Liver (tissue), 9 donors: ENCODE results near the gene CTU2. TPM values are rescaled to one million over a fixed set of nuclear protein-coding genes. Genes with fewer than 3 reads are reported as not detected.

Experiments
- DNase-seq: peaks from one replicate; pipeline ENCODE4 v3.0.0-alpha.2; 2017; ENCODE audit warnings: low spot score
- H3K27ac ChIP-seq, 2 donors: one replicate each; pipeline ENCODE4 v1.7.0; 2013; ENCODE audit warnings: inconsistent platforms in 2 of 2, low read length in 2 of 2, control low read depth in 1 of 2, low read depth in 1 of 2, mild to moderate bottlenecking in 1 of 2
- H3K27me3 ChIP-seq, 4 donors: one replicate each; pipeline versions ENCODE4 v1.6.1 to v1.7.0; 2013; ENCODE audit warnings: low read length in 3 of 4, inconsistent platforms in 1 of 4, mild to moderate bottlenecking in 1 of 4, moderate library complexity in 1 of 4; ENCODE audit not compliant: control insufficient read depth in 4 of 4, insufficient read depth in 4 of 4
- H3K36me3 ChIP-seq, 4 donors: one replicate each; pipeline versions ENCODE4 v1.6.1 to v1.7.0; 2013; ENCODE audit warnings: low read length in 3 of 4, mild to moderate bottlenecking in 3 of 4, low read depth in 1 of 4, moderate library complexity in 1 of 4; ENCODE audit not compliant: control insufficient read depth in 4 of 4, insufficient read depth in 3 of 4
- H3K4me1 ChIP-seq, 4 donors: one replicate each; pipeline versions ENCODE4 v1.6.1 to v1.7.0; 2013; ENCODE audit warnings: low read length in 3 of 4, mild to moderate bottlenecking in 3 of 4, moderate library complexity in 1 of 4; ENCODE audit not compliant: control insufficient read depth in 4 of 4, insufficient read depth in 4 of 4
- H3K4me3 ChIP-seq, 3 donors: one replicate each; pipeline versions ENCODE4 v1.6.1 to v1.7.0; 2013; ENCODE audit warnings: low read length in 3 of 3, control low read depth in 1 of 3, low read depth in 1 of 3, mild to moderate bottlenecking in 1 of 3
- H3K9ac ChIP-seq, 2 donors: one replicate each; pipeline ENCODE4 v1.7.0; 2013; ENCODE audit warnings: low read length in 2 of 2, mild to moderate bottlenecking in 2 of 2, moderate library complexity in 2 of 2, control low read depth in 1 of 2, low read depth in 1 of 2
- H3K9me3 ChIP-seq, 4 donors: one replicate each; pipeline versions ENCODE4 v1.6.1 to v1.7.0; 2013; ENCODE audit warnings: low read length in 3 of 4; ENCODE audit not compliant: control insufficient read depth in 4 of 4
- ATF3 ChIP-seq: IDR thresholded peaks from 2 replicates; pipeline ENCODE4 v1.6.1; 2016; ENCODE audit warnings: antibody characterized with exemption
- HNF4A ChIP-seq, 2 donors: conservative IDR thresholded peaks; 2 replicates each; pipeline ENCODE4 v1.6.1; 2016; ENCODE audit warnings: antibody characterized with exemption in 2 of 2, mild to moderate bottlenecking in 2 of 2
- MAX ChIP-seq: IDR thresholded peaks from 2 replicates; pipeline ENCODE4 v1.6.1; 2016; ENCODE audit warnings: antibody characterized with exemption
- RAD21 ChIP-seq, 2 donors: IDR thresholded peaks; 2 replicates each; pipeline ENCODE4 v1.6.1; 2016; ENCODE audit warnings: antibody characterized with exemption in 2 of 2, mild to moderate bottlenecking in 2 of 2
- REST ChIP-seq: IDR thresholded peaks from 2 replicates; pipeline ENCODE4 v1.6.1; 2016; ENCODE audit warnings: antibody characterized with exemption, mild to moderate bottlenecking
- SP1 ChIP-seq: IDR thresholded peaks from 2 replicates; pipeline ENCODE4 v1.6.1; 2018; ENCODE audit warnings: antibody characterized with exemption, mild to moderate bottlenecking
- WGBS: extraction: QIAGEN DNeasy Blood & Tissue Kit; methylation state at CpG from one replicate; pipeline ENCODE4 v1.1.7; 2013; 5-methylcytosine and 5-hydroxymethylcytosine counted together
- polyA plus RNA-seq, 2 donors: library from polyadenylated mRNA; stranded (reverse) in 1 of 2; unstranded in 1 of 2; fragments of 200-250 nt in 1 of 2; fragments of >200 nt in 1 of 2; fragmentation: Nextera tagmentation in 1 of 2; extraction: Ambion mirVana in 1 of 2; gene quantifications; one replicate each; pipeline versions ENCODE4 v1.2.1 to v1.2.3, GENCODE V29; 2013 to 2015
- total RNA-seq, 2 donors: library from RNA; depleted of rRNA; stranded (reverse); fragments of >200 nt; gene quantifications; one replicate each; pipeline ENCODE4 v1.2.3, GENCODE V29; 2014
- donor health status: healthy.
- donor health status: healthy.
- donor health status: healthy.
- donor health status: healthy.
- donor health status: healthy.

Gene CTU2
- total and polyA plus RNA-seq, 4 donors = 7.0 to 8.5 (median 7.4) TPM

- Histone ChIP-seq H3K36me3 (peaks cover 0 to 19% (median 11%) of the 10 kb centered on the region in 4 donors), H3K4me3 (no peak overlapping the region), H3K9me3 (no peaks in the 10 kb centered on the region), H3K27ac (no peak overlapping the region), H3K4me1 (peaks cover 0 to 17% (median 7%) of the 10 kb centered on the region in 4 donors), H3K9ac (no peak overlapping the region), H3K27me3 (no peaks in the 10 kb centered on the region)
- 94% methylated on average over 12 of the region's 12 CpGs for WGBS
- DNase-seq = no peak
- TF ChIP-seq HNF4A (conservative IDR thresholded peaks at IDR 0.05) = no peak
- no peak for TF ChIP-seq SP1
- TF ChIP-seq MAX = no peak
- no peak for TF ChIP-seq ATF3
- no peak for TF ChIP-seq REST
These were observed 34.4 kb downstream of the CTU2 start for GRCh38 chr16:88740727-88741055.

GRCh38 chr16:88741368-88741767 lies 35.1 kb downstream of the CTU2 start:
- DNase-seq = no peak
- no peak overlapping the region for H3K27ac ChIP-seq
- no peaks in the 10 kb centered on the region for H3K9me3 ChIP-seq
- WGBS = 96% methylated on average over 17 of the region's 17 CpGs
- peaks cover 0 to 15% (median 11%) of the 10 kb centered on the region in 4 donors for H3K36me3 ChIP-seq
- H3K9ac ChIP-seq = no peak overlapping the region
- TF ChIP-seq HNF4A (conservative IDR thresholded peaks at IDR 0.05) = no peak
- no peaks in the 10 kb centered on the region for H3K27me3 ChIP-seq
- H3K4me3 ChIP-seq = no peak overlapping the region
- peaks cover 0 to 17% (median 7%) of the 10 kb centered on the region in 4 donors for H3K4me1 ChIP-seq

GRCh38 chr16:88742896-88743605 lies 36.7 kb downstream of the CTU2 start:
- no peak overlapping the region for H3K27ac ChIP-seq
- H3K4me3 ChIP-seq = no peak overlapping the region
- DNase-seq = no peak
- peaks cover 0 to 15% (median 8%) of the 10 kb centered on the region in 4 donors for H3K36me3 ChIP-seq
- H3K9me3 ChIP-seq = no peaks in the 10 kb centered on the region
- 81% methylated on average over 19 of the region's 19 CpGs for WGBS
- no peak overlapping the region for H3K9ac ChIP-seq
- peaks cover 0 to 15% (median 6%) of the 10 kb centered on the region in 4 donors for H3K4me1 ChIP-seq
- no peaks in the 10 kb centered on the region for H3K27me3 ChIP-seq
- no peak for TF ChIP-seq MAX
- no peak for TF ChIP-seq SP1
- no peak for TF ChIP-seq REST
- no peak for TF ChIP-seq RAD21 (IDR thresholded peaks at IDR 0.05)
